ENCODE measurements around the gene NOS1.

GRCh38 chr12:117218149-117218548 lies 143.3 kb downstream of the NOS1 start:
- TF ChIP-seq CTCF (conservative IDR thresholded peaks at IDR 0.05; ENCODE audit: low read length), result no peak
- TF ChIP-seq EZH2phosphoT487 (IDR thresholded peaks at IDR 0.05; ENCODE audit: borderline replicate concordance, low read depth, low read length), result no peak
